GM18907 (cell line): ENCODE measurements around the gene RUNX2.
"Not testable (repeated sequence)": the region's sequence is repeated elsewhere in the genome, so short reads cannot be mapped to it uniquely, and the experiment has no call there.

Source experiments
- ATAC-seq: cut with Tn5 transposase; IDR thresholded peaks from one replicate; pipeline ENCODE4 v1.9.1; 2021; ENCODE audit warnings: mild to moderate bottlenecking, moderate library complexity; ENCODE audit not compliant: unreplicated experiment

RUNX2 gene

GRCh38 chr6:45548657-45549515 lies 220.8 kb downstream of the RUNX2 start:
- ATAC-seq, result peak; percentile 98

- ATAC-seq, result no peak
These were observed 224.4 kb downstream of the RUNX2 start for GRCh38 chr6:45552536-45552935.

GRCh38 chr6:45553730-45554344 lies 225.7 kb downstream of the RUNX2 start:
- no peak for ATAC-seq

- no peak for ATAC-seq
These were observed 226.5 kb downstream of the RUNX2 start for GRCh38 chr6:45554591-45554990.

GRCh38 chr6:45555981-45556771 lies 228.0 kb downstream of the RUNX2 start:
- ATAC-seq, result no peak

- ATAC-seq, result no peak
These were observed 228.7 kb downstream of the RUNX2 start for GRCh38 chr6:45556828-45557227.

- no peak for ATAC-seq
These were observed 229.3 kb downstream of the RUNX2 start for GRCh38 chr6:45557454-45557853.

- ATAC-seq, result peak; percentile 61
These were observed 230.7 kb downstream of the RUNX2 start for GRCh38 chr6:45558858-45559257.

- ATAC-seq, result not testable (repeated sequence)
These were observed 232.2 kb downstream of the RUNX2 start for GRCh38 chr6:45560321-45560820.

GRCh38 chr6:45562171-45562570 lies 234.0 kb downstream of the RUNX2 start:
- no peak for ATAC-seq

GRCh38 chr6:45563041-45563440 lies 234.9 kb downstream of the RUNX2 start:
- no peak for ATAC-seq

- no peak for ATAC-seq
These were observed 235.7 kb downstream of the RUNX2 start for GRCh38 chr6:45563844-45564243.

- no peak for ATAC-seq
These were observed 238.8 kb downstream of the RUNX2 start for GRCh38 chr6:45566882-45567281.

- no peak for ATAC-seq
These were observed 239.7 kb downstream of the RUNX2 start for GRCh38 chr6:45567879-45568278.

- no peak for ATAC-seq
These were observed 240.5 kb downstream of the RUNX2 start for GRCh38 chr6:45568626-45569025.

- no peak for ATAC-seq
These were observed 241.2 kb downstream of the RUNX2 start for GRCh38 chr6:45569210-45569945.

- ATAC-seq, result no peak
These were observed 243.0 kb downstream of the RUNX2 start for GRCh38 chr6:45571159-45571558.

GRCh38 chr6:45572833-45573232 lies 244.7 kb downstream of the RUNX2 start:
- no peak for ATAC-seq

- ATAC-seq, result no peak
These were observed 245.9 kb downstream of the RUNX2 start for GRCh38 chr6:45574014-45574461.

- ATAC-seq, result no peak
These were observed 246.8 kb downstream of the RUNX2 start for GRCh38 chr6:45574885-45575284.
